Erythroblast (primary cell): Measurements from ENCODE around the gene SLC43A2.

Source experiments
- GATA1 ChIP-seq: IDR thresholded peaks from 2 replicates; pipeline ENCODE4 v1.6.1; 2011; ENCODE audit warnings: low read depth, mild to moderate bottlenecking, control low read depth, low read length, moderate library complexity
- POLR2A ChIP-seq: IDR thresholded peaks from 2 replicates; pipeline ENCODE4 v1.6.1; 2011; ENCODE audit warnings: mild to moderate bottlenecking, low read length

DNA sequence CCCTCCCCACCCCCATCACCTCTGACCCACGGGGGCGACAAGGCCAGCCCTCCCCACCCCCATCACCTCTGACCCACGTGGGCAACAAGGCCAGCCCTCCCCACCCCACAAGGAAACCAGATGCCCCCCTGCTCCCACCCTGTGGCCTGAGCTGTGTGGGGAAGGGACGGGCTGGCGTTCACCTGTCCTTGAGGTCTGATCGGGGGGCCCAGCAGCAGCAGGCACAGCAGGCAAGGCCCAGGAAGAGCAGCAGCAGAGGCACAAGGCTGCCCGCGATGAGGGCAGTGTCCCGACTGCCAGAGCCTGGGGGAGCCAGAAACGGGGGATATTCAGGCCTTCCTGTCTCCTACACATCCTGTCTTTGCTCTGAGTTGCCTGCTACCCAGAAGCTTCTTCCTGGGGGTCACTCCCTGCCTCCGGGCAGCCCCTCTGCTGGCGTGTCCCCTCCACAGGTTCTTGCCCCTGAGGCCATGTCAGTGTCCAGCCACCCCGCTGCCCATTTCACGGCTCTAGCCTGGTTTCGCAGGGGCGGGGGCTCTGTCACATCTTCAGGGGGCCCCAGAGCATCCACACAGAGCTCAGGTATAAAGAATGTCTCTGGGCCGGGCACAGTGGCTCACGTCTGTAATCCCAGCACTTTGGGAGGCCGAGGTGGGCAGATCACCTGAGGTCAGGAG lies 10.1 kb upstream of the SLC43A2 start:
- TF ChIP-seq POLR2A (no peak), GATA1 (no peak)
